ENCODE measurements around the gene CFAP410.

CFAP410 gene

DNA sequence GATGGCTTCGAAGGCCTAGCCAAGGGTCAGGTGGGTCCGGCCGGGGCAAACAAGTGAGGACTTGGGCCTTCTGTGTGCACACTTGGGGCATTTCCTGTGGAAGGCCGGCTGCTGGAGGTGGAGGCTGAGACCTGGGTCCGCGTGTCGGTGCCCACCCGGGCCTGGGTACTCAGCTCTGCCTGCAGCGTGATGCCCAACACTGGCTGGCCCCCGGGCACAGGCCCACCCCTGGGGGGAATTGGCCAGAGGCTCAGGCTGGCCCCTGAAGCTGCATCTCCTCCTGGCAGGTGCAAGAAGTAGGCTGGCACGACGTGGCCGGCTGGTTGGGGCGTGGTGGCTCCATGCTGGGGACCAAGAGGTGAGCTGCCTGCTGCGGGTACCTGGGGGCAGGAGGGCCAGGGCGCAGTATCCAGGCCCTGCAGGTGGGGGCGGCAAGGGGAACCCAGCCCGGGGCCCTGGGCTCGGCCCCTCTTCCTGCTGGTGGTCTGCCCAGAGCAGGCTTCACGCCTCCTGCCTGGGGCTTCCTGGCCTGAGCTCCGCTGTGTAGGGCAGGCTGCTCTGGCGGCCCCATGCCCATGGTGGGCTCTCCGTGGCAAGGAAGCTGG lies 17.2 kb downstream of the CFAP410 start:
- no peaks in the 10 kb centered on the region for H3K79me2 ChIP-seq (ENCODE audit: control insufficient read depth, low read length)
- no peaks in the 10 kb centered on the region for H3K9me3 ChIP-seq (ENCODE audit: control insufficient read depth, insufficient read depth, low read length)
- H3K27me3 ChIP-seq (ENCODE audit: control insufficient read depth, low read length), result no peaks in the 10 kb centered on the region
- H3K4me2 ChIP-seq (ENCODE audit: low read length), result no peak overlapping the region
- no peaks in the 10 kb centered on the region for H3F3A ChIP-seq (ENCODE audit: control insufficient read depth, insufficient read depth)
- H3K36me3 ChIP-seq (ENCODE audit: control insufficient read depth, low read length), result peaks cover 79% of the 10 kb centered on the region
- no peak for TF ChIP-seq EZH2phosphoT487 (IDR thresholded peaks at IDR 0.05; ENCODE audit: borderline replicate concordance, low read length)
- TF ChIP-seq, protein P1, sequence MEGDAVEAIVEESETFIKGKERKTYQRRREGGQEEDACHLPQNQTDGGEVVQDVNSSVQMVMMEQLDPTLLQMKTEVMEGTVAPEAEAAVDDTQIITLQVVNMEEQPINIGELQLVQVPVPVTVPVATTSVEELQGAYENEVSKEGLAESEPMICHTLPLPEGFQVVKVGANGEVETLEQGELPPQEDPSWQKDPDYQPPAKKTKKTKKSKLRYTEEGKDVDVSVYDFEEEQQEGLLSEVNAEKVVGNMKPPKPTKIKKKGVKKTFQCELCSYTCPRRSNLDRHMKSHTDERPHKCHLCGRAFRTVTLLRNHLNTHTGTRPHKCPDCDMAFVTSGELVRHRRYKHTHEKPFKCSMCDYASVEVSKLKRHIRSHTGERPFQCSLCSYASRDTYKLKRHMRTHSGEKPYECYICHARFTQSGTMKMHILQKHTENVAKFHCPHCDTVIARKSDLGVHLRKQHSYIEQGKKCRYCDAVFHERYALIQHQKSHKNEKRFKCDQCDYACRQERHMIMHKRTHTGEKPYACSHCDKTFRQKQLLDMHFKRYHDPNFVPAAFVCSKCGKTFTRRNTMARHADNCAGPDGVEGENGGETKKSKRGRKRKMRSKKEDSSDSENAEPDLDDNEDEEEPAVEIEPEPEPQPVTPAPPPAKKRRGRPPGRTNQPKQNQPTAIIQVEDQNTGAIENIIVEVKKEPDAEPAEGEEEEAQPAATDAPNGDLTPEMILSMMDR (IDR thresholded peaks at IDR 0.05; ENCODE audit: low read depth, low read length, poor library complexity, severe bottlenecking), result no peak
- H3K27ac ChIP-seq (ENCODE audit: low read depth, low read length), result no peak overlapping the region
- no peaks in the 10 kb centered on the region for H3K9me2 ChIP-seq (replicated peaks; ENCODE audit: control insufficient read depth, low read length)
- H4K20me1 ChIP-seq (ENCODE audit: control insufficient read depth, insufficient read depth, low read depth, low read length), result no peaks in the 10 kb centered on the region
- no peak overlapping the region for H3K4me3 ChIP-seq (ENCODE audit: low read length)
- no peaks in the 10 kb centered on the region for H3K4me1 ChIP-seq (ENCODE audit: control insufficient read depth, low read length)

DNA sequence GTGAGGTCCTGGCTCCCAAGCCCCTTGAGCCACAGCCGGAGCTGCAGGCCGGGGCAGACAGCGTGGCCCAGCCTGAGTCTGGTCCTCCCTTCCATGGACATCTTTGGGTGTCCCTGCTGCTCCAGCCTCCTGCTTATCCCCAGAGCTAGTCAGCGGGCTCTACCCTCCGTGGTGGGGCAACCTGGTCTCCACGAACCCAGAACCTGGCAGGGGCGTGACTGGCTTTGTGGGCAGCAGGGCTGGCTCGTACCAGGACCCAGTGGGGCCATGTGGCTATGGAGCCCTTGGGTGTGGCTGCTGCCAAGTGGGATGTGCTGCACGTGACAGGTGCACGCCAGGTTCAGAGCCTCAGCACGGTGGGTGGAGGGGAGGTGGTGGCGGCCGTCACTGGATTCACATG lies 18.3 kb downstream of the CFAP410 start:
- Histone ChIP-seq H3F3A (ENCODE audit: control insufficient read depth, insufficient read depth) (no peaks in the 10 kb centered on the region), H3K4me2 (ENCODE audit: low read length) (no peak overlapping the region), H3K79me2 (ENCODE audit: control insufficient read depth, low read length) (no peaks in the 10 kb centered on the region), H3K9me3 (ENCODE audit: control insufficient read depth, insufficient read depth, low read length) (no peaks in the 10 kb centered on the region), H3K4me3 (ENCODE audit: low read length) (no peak overlapping the region), H3K4me1 (ENCODE audit: control insufficient read depth, low read length) (no peaks in the 10 kb centered on the region), H3K27me3 (ENCODE audit: control insufficient read depth, low read length) (no peaks in the 10 kb centered on the region), H3K27ac (ENCODE audit: low read depth, low read length) (no peak overlapping the region), H4K20me1 (ENCODE audit: control insufficient read depth, insufficient read depth, low read depth, low read length) (no peaks in the 10 kb centered on the region), H3K9me2 (replicated peaks; ENCODE audit: control insufficient read depth, low read length) (no peaks in the 10 kb centered on the region), H3K36me3 (ENCODE audit: control insufficient read depth, low read length) (peaks cover 82% of the 10 kb centered on the region)
- no peak for TF ChIP-seq EZH2phosphoT487 (IDR thresholded peaks at IDR 0.05; ENCODE audit: borderline replicate concordance, low read length)
- TF ChIP-seq, protein P1 (IDR thresholded peaks at IDR 0.05; ENCODE audit: low read depth, low read length, poor library complexity, severe bottlenecking), result no peak

DNA sequence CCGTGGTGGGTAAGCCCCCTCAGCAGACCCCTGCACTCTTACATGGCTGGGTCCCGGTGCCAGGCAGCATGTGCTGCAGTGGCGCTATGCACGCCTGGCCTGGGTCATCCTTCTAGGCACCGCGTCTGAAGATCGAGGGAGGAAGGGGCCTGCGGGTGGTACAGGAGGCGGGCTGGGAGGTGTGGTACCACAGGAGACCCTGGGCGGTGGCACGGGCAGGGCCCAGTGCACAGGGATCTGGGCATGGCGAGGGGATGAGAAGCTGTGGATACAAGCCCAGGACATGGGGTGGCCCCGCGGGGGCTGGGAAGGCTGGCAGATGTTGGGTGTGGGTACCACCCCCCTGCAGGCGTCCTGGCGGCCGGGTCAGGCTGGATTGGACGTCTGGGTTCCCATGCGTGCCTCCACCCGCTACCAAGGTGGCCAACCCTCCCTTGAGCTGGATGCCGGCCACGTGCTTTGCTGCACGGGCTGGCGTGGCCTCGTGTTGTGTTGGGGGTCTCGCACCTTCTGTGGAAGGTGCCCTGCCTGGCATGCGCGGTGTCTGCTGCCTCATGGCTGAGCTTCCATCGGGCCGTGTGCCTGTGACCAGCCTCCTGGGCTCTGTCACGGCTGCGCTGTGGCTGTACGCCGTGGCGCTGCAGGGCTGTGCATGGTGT lies 19.7 kb downstream of the CFAP410 start:
- Histone ChIP-seq H3K27ac (ENCODE audit: low read depth, low read length) (no peak overlapping the region), H3K79me2 (ENCODE audit: control insufficient read depth, low read length) (no peaks in the 10 kb centered on the region), H3K4me1 (ENCODE audit: control insufficient read depth, low read length) (no peaks in the 10 kb centered on the region), H3K27me3 (ENCODE audit: control insufficient read depth, low read length) (no peaks in the 10 kb centered on the region), H4K20me1 (ENCODE audit: control insufficient read depth, insufficient read depth, low read depth, low read length) (no peaks in the 10 kb centered on the region), H3K9me3 (ENCODE audit: control insufficient read depth, insufficient read depth, low read length) (no peaks in the 10 kb centered on the region), H3F3A (ENCODE audit: control insufficient read depth, insufficient read depth) (no peaks in the 10 kb centered on the region), H3K4me3 (ENCODE audit: low read length) (no peak overlapping the region), H3K9me2 (replicated peaks; ENCODE audit: control insufficient read depth, low read length) (no peaks in the 10 kb centered on the region), H3K4me2 (ENCODE audit: low read length) (no peak overlapping the region), H3K36me3 (ENCODE audit: control insufficient read depth, low read length) (peaks cover 81% of the 10 kb centered on the region)
- TF ChIP-seq EZH2phosphoT487 (IDR thresholded peaks at IDR 0.05; ENCODE audit: borderline replicate concordance, low read length), result no peak
- TF ChIP-seq, protein P1 (IDR thresholded peaks at IDR 0.05; ENCODE audit: low read depth, low read length, poor library complexity, severe bottlenecking), result no peak
